ENCODE measurements around the gene UNC13C. TPM values are rescaled to one million over a fixed set of nuclear protein-coding genes. Genes with fewer than 3 reads are reported as not detected.

UNC13C gene
- total RNA-seq, 2 donors from 2014 or later = 1.2 to 4.2 TPM

DNA sequence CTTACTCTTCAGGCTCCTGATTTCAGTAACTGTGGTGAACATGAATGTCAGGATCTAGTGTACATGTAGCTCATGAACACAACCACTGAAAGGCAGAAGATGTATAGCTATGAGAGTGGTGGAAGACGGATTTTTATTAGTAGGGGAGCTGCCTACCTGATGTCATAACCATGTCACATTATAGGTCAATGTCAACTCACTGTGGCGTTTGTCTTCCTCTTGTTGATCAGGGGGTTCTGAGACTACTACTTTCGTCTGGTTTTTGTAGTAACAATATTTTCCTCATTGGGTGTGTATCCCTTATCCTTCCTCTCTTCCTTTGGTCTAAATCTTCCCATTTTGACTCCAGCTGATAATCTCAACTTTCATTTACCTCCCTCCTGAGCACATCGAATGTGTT is 7.3 kb downstream of the UNC13C start:
- no peaks in the 10 kb centered on the region for H3K9me3 ChIP-seq
- TF ChIP-seq, protein P1, sequence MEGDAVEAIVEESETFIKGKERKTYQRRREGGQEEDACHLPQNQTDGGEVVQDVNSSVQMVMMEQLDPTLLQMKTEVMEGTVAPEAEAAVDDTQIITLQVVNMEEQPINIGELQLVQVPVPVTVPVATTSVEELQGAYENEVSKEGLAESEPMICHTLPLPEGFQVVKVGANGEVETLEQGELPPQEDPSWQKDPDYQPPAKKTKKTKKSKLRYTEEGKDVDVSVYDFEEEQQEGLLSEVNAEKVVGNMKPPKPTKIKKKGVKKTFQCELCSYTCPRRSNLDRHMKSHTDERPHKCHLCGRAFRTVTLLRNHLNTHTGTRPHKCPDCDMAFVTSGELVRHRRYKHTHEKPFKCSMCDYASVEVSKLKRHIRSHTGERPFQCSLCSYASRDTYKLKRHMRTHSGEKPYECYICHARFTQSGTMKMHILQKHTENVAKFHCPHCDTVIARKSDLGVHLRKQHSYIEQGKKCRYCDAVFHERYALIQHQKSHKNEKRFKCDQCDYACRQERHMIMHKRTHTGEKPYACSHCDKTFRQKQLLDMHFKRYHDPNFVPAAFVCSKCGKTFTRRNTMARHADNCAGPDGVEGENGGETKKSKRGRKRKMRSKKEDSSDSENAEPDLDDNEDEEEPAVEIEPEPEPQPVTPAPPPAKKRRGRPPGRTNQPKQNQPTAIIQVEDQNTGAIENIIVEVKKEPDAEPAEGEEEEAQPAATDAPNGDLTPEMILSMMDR (IDR thresholded peaks at IDR 0.05) = no peak
- no peak overlapping the region for H3K27ac ChIP-seq
- H3K36me3 ChIP-seq = no peaks in the 10 kb centered on the region
- H3K27me3 ChIP-seq (replicated peaks; ENCODE audit: insufficient read depth) = no peaks in the 10 kb centered on the region
- no peak for DNase-seq (ENCODE audit: low spot score)
- no peak overlapping the region for H3K4me3 ChIP-seq
- no peaks in the 10 kb centered on the region for H3K4me1 ChIP-seq (ENCODE audit: control insufficient read depth in 1 of 2, low read depth in 2 of 2)
- no peak for ATAC-seq (ENCODE audit: insufficient number of reproducible peaks, low FRiP score, low read depth)

DNA sequence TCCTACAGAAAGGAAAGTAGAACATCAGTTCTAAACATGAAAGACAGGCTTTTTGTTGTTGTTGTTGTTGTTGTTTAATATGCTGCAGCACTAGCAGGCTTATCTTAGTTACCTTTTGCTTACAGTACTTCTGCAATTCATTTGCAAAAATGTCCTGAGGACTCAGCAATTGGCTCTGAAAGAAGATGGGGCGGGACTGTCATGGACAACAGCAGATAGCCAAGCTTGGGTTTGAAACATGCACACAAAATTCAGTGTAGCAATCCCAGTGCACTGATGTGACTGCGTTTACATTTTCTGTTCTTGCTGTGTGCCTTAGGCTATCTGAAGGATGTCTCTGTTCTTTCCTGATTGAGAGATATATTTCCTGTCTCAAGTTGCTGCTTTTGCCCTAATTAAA is 9.2 kb downstream of the UNC13C start:
- Histone ChIP-seq H3K27me3 (replicated peaks; ENCODE audit: insufficient read depth) (no peaks in the 10 kb centered on the region), H3K4me3 (no peak overlapping the region), H3K9me3 (no peaks in the 10 kb centered on the region), H3K36me3 (no peaks in the 10 kb centered on the region), H3K4me1 (ENCODE audit: control insufficient read depth in 1 of 2, low read depth in 2 of 2) (no peaks in the 10 kb centered on the region), H3K27ac (no peak overlapping the region)
- ATAC-seq (ENCODE audit: insufficient number of reproducible peaks, low FRiP score, low read depth) = no peak
- DNase-seq (ENCODE audit: low spot score) = no peak
- TF ChIP-seq, protein P1 (IDR thresholded peaks at IDR 0.05) = no peak

DNA sequence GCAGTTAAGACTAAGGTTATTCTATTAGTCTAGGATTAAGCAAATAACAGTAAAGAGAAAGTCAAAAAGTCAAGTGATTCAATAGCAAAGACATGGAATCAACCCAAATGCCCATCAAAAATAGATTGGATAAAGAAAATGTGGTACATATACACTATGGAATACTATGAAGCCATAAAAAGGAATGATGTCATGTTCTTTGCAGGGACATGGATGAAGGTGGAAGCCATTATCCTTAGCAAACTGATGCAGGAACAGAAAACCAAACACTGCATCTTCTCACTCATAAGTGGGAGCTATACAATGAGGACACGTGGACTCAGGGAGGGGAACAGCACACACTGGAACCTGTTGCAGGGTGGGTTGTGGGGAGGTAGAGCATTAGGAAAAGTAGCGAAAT is 29.0 kb downstream of the UNC13C start:
- no peak overlapping the region for H3K4me3 ChIP-seq
- H3K27me3 ChIP-seq (replicated peaks; ENCODE audit: insufficient read depth) = no peaks in the 10 kb centered on the region
- no peaks in the 10 kb centered on the region for H3K9me3 ChIP-seq
- DNase-seq (ENCODE audit: low spot score) = no peak
- H3K27ac ChIP-seq = no peak overlapping the region
- TF ChIP-seq, protein P1 (IDR thresholded peaks at IDR 0.05) = no peak
- H3K4me1 ChIP-seq (ENCODE audit: control insufficient read depth in 1 of 2, low read depth in 2 of 2) = no peaks in the 10 kb centered on the region
- ATAC-seq (ENCODE audit: insufficient number of reproducible peaks, low FRiP score, low read depth) = no peak
- H3K36me3 ChIP-seq = no peaks in the 10 kb centered on the region

DNA sequence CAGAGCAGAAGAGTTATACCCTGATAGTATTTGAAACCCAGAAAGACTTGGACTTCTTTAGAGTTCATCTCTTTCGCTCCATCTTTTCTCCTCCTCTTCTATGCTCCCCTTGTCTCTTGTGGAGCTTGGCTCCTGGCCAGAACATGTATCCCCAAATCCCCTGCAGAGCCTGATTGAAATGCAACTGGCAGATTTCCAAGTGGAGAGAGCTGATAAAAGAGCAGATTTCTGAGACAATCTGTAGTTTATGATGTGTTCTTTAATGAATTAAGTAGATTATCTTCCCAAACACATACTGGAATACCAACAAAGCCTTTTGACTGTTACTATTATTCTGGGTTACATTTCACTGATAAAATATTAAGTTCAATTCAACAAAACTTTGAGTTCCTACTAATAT is 33.4 kb downstream of the UNC13C start:
- no peaks in the 10 kb centered on the region for H3K36me3 ChIP-seq
- ATAC-seq (ENCODE audit: insufficient number of reproducible peaks, low FRiP score, low read depth) = no peak
- no peaks in the 10 kb centered on the region for H3K9me3 ChIP-seq
- H3K27me3 ChIP-seq (replicated peaks; ENCODE audit: insufficient read depth) = no peaks in the 10 kb centered on the region
- H3K4me3 ChIP-seq = no peak overlapping the region
- H3K4me1 ChIP-seq (ENCODE audit: control insufficient read depth in 1 of 2, low read depth in 2 of 2) = no peaks in the 10 kb centered on the region
- TF ChIP-seq, protein P1 (IDR thresholded peaks at IDR 0.05) = no peak
- no peak for DNase-seq (ENCODE audit: low spot score)
- H3K27ac ChIP-seq = no peak overlapping the region

GRCh38 chr15:54014067-54014655 is 35.9 kb downstream of the UNC13C start:
- Histone ChIP-seq H3K4me1 (ENCODE audit: control insufficient read depth in 1 of 2, low read depth in 2 of 2) (no peaks in the 10 kb centered on the region), H3K27me3 (replicated peaks; ENCODE audit: insufficient read depth) (no peaks in the 10 kb centered on the region), H3K9me3 (no peaks in the 10 kb centered on the region), H3K27ac (no peak overlapping the region), H3K36me3 (no peaks in the 10 kb centered on the region), H3K4me3 (no peak overlapping the region)
- TF ChIP-seq, protein P1 (IDR thresholded peaks at IDR 0.05) = no peak
- no peak for DNase-seq (ENCODE audit: low spot score)
- ATAC-seq (ENCODE audit: insufficient number of reproducible peaks, low FRiP score, low read depth) = no peak

All from thoracic aorta (tissue), 2 donors.